SK-N-SH treated with all-trans-retinoic acid at 6 μM for 48 hours (cell line): ENCODE data around the gene BFSP2.

Source experiments
- ATAC-seq: fragments of 200-7000 bp; cut with Tn5 transposase; 3 replicates; pipeline ENCODE4 v1.9.1; 2020; ENCODE audit warnings: mild to moderate bottlenecking, moderate library complexity
- ARNTL ChIP-seq: fragments of 450-650 bp; formaldehyde crosslinking; IDR thresholded peaks from 2 replicates; pipeline ENCODE4 v1.5.0; 2020; ENCODE audit warnings: low read depth, mild to moderate bottlenecking, moderate library complexity, borderline replicate concordance
- BACH2 ChIP-seq: fragments of 250-450 bp; sonication (Bioruptor Pico); IDR thresholded peaks from 2 replicates; pipeline ENCODE4 v1.9.0; 2021; ENCODE audit warnings: mild to moderate bottlenecking, borderline replicate concordance
- CSDC2 ChIP-seq: fragments of 250-450 bp; sonication (Bioruptor Pico); IDR thresholded peaks from 2 replicates; pipeline ENCODE4 v1.5.0; 2020; ENCODE audit warnings: mild to moderate bottlenecking, moderate library complexity
- ESRRG ChIP-seq: fragments of 250-450 bp; sonication (Bioruptor Pico); IDR thresholded peaks from 2 replicates; pipeline ENCODE4 v1.6.1; 2021; ENCODE audit warnings: mild to moderate bottlenecking
- GLIS3 ChIP-seq: fragments of 250-450 bp; sonication (Bioruptor Pico); IDR thresholded peaks from 2 replicates; pipeline ENCODE4 v1.5.0; 2020; ENCODE audit warnings: mild to moderate bottlenecking, moderate library complexity
- ISL1 ChIP-seq: fragments of 250-450 bp; sonication (Bioruptor Pico); IDR thresholded peaks from 2 replicates; pipeline ENCODE4 v2.1.2; 2022; ENCODE audit warnings: mild to moderate bottlenecking, moderate library complexity
- OSR1 ChIP-seq: fragments of 250-450 bp; sonication (Bioruptor Pico); IDR thresholded peaks from 2 replicates; pipeline ENCODE4 v1.8.0; 2022; ENCODE audit warnings: moderate library complexity, mild to moderate bottlenecking, inconsistent platforms
- PPARA ChIP-seq: fragments of 250-450 bp; sonication (Bioruptor Pico); IDR thresholded peaks from 2 replicates; pipeline ENCODE4 v1.5.0; 2020; ENCODE audit warnings: mild to moderate bottlenecking, borderline replicate concordance
- RARB ChIP-seq: fragments of 250-450 bp; sonication (Bioruptor Pico); IDR thresholded peaks from 2 replicates; pipeline ENCODE4 v1.8.0; 2021; ENCODE audit warnings: mild to moderate bottlenecking, moderate library complexity
- SNAI2 ChIP-seq: fragments of 250-450 bp; sonication (Bioruptor Pico); IDR thresholded peaks from 2 replicates; pipeline ENCODE4 v1.5.0; 2020; ENCODE audit warnings: mild to moderate bottlenecking, moderate library complexity
- TCF4 ChIP-seq: fragments of 250-450 bp; sonication (Bioruptor Pico); IDR thresholded peaks from 2 replicates; pipeline ENCODE4 v1.8.0; 2021; ENCODE audit warnings: mild to moderate bottlenecking, moderate library complexity, borderline replicate concordance
- TOX ChIP-seq: fragments of 250-450 bp; sonication (Bioruptor Pico); IDR thresholded peaks from 2 replicates; pipeline ENCODE4 v1.8.0; 2021; ENCODE audit warnings: mild to moderate bottlenecking, moderate library complexity, borderline replicate concordance
- ZC3H10 ChIP-seq: fragments of 250-450 bp; sonication (Bioruptor Pico); IDR thresholded peaks from 2 replicates; pipeline ENCODE4 v1.5.1; 2021; ENCODE audit warnings: mild to moderate bottlenecking, moderate library complexity
- ZFP3 ChIP-seq: fragments of 250-450 bp; sonication (Bioruptor Pico); IDR thresholded peaks from 2 replicates; pipeline ENCODE4 v1.5.0; 2020; ENCODE audit warnings: mild to moderate bottlenecking, moderate library complexity
- ZFP30 ChIP-seq: fragments of 450-650 bp; formaldehyde crosslinking; IDR thresholded peaks from 2 replicates; pipeline ENCODE4 v1.5.0; 2022; ENCODE audit warnings: mild to moderate bottlenecking, moderate library complexity
- ZNF565 ChIP-seq: fragments of 450-650 bp; formaldehyde crosslinking; conservative IDR thresholded peaks from 2 replicates; pipeline ENCODE4 v1.5.0; 2020; ENCODE audit warnings: low read depth, mild to moderate bottlenecking, moderate library complexity
- ZNF70 ChIP-seq: fragments of 450-650 bp; formaldehyde crosslinking; IDR thresholded peaks from 2 replicates; pipeline ENCODE4 v1.5.0; 2020; ENCODE audit warnings: mild to moderate bottlenecking, moderate library complexity
- ZNF8 ChIP-seq: fragments of 450-650 bp; formaldehyde crosslinking; IDR thresholded peaks from 2 replicates; pipeline ENCODE4 v1.5.0; 2020; ENCODE audit warnings: mild to moderate bottlenecking, moderate library complexity
- TF ChIP-seq, protein P1 (sequence below): fragments of 250-450 bp; sonication (Bioruptor Pico); IDR thresholded peaks from 2 replicates; pipeline ENCODE4 v1.5.0; 2020; ENCODE audit warnings: mild to moderate bottlenecking, moderate library complexity
- TF ChIP-seq, protein P2 (sequence below): fragments of 250-450 bp; sonication (Bioruptor Pico); IDR thresholded peaks from 2 replicates; pipeline ENCODE4 v1.5.1; 2020; ENCODE audit warnings: low read depth, mild to moderate bottlenecking, moderate library complexity
- TF ChIP-seq, protein P3 (sequence below): fragments of 250-450 bp; sonication (Bioruptor Pico); IDR thresholded peaks from 2 replicates; pipeline ENCODE4 v1.8.0; 2021; ENCODE audit warnings: low read depth, mild to moderate bottlenecking, moderate library complexity, borderline replicate concordance
- TF ChIP-seq, protein P4 (sequence below): fragments of 250-450 bp; sonication (Bioruptor Pico); IDR thresholded peaks from 2 replicates; pipeline ENCODE4 v1.8.0; 2020; ENCODE audit warnings: mild to moderate bottlenecking, moderate library complexity, borderline replicate concordance

BFSP2 gene

DNA sequence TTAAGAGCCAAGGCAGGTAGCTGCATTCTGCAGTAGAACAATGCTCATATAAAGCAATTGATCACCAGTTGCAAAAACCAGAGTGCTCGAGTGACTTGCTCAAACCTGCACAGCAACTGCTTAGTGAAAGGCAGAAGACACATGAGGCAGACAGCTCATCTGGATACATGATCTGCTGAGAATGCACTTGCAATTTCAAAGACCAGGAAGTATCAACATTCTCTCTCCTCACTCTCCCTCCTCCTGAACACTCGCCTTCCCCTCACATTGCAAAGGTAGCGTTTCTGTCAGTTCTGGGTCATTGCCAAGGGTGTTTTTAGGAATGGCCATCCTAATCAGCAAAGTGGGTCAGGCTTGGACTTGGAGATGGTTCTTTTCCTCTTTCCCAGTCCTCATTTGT, 61.0 kb downstream of the BFSP2 start:
- ATAC-seq: no peak

DNA sequence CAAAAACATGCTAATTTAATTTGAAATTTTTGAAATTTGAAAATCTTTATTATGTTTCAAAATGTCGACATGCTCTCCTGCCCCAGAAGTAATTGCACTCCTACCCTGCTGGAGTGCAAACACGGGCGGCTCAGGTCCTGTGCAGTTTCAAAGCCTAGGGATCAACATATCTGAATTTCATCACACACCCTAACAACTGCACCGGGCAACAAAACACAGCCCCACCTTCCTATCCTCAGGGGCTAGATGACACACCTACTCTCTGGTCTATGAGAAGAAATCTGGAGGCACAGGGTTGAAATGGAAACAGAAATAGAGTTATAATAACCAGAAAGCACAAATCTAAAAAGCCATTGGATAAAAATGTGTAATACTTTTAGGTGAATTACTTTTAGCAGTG, 61.4 kb downstream of the BFSP2 start:
- ATAC-seq: no peak
- TF ChIP-seq ZFP3 (CRISPR knock-in tag) (no peak), ZNF565 (CRISPR knock-in tag) (no peak), CSDC2 (CRISPR knock-in tag) (no peak), OSR1 (CRISPR knock-in tag) (no peak), PPARA (CRISPR knock-in tag) (no peak), ZC3H10 (CRISPR knock-in tag) (no peak), ZNF70 (CRISPR knock-in tag) (no peak), ESRRG (CRISPR knock-in tag) (no peak)
- TF ChIP-seq, protein P1, sequence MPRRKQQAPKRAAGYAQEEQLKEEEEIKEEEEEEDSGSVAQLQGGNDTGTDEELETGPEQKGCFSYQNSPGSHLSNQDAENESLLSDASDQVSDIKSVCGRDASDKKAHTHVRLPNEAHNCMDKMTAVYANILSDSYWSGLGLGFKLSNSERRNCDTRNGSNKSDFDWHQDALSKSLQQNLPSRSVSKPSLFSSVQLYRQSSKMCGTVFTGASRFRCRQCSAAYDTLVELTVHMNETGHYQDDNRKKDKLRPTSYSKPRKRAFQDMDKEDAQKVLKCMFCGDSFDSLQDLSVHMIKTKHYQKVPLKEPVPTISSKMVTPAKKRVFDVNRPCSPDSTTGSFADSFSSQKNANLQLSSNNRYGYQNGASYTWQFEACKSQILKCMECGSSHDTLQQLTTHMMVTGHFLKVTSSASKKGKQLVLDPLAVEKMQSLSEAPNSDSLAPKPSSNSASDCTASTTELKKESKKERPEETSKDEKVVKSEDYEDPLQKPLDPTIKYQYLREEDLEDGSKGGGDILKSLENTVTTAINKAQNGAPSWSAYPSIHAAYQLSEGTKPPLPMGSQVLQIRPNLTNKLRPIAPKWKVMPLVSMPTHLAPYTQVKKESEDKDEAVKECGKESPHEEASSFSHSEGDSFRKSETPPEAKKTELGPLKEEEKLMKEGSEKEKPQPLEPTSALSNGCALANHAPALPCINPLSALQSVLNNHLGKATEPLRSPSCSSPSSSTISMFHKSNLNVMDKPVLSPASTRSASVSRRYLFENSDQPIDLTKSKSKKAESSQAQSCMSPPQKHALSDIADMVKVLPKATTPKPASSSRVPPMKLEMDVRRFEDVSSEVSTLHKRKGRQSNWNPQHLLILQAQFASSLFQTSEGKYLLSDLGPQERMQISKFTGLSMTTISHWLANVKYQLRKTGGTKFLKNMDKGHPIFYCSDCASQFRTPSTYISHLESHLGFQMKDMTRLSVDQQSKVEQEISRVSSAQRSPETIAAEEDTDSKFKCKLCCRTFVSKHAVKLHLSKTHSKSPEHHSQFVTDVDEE (CRISPR knock-in tag): no peak

More for the DNA sequence above, 61.0 kb downstream of the BFSP2 start:
- TF ChIP-seq ZFP30: no peak
- TF ChIP-seq BACH2 (CRISPR knock-in tag): no peak
- no peak for TF ChIP-seq GLIS3 (CRISPR knock-in tag)
- no peak for TF ChIP-seq ZC3H10 (CRISPR knock-in tag)
- TF ChIP-seq PPARA (CRISPR knock-in tag): no peak
- no peak for TF ChIP-seq SNAI2
- TF ChIP-seq ARNTL (CRISPR knock-in tag): no peak
- TF ChIP-seq ESRRG (CRISPR knock-in tag): no peak
- no peak for TF ChIP-seq ZNF70 (CRISPR knock-in tag)
- no peak for TF ChIP-seq TCF4
- no peak for TF ChIP-seq ZNF565 (CRISPR knock-in tag)
- TF ChIP-seq, protein P2, sequence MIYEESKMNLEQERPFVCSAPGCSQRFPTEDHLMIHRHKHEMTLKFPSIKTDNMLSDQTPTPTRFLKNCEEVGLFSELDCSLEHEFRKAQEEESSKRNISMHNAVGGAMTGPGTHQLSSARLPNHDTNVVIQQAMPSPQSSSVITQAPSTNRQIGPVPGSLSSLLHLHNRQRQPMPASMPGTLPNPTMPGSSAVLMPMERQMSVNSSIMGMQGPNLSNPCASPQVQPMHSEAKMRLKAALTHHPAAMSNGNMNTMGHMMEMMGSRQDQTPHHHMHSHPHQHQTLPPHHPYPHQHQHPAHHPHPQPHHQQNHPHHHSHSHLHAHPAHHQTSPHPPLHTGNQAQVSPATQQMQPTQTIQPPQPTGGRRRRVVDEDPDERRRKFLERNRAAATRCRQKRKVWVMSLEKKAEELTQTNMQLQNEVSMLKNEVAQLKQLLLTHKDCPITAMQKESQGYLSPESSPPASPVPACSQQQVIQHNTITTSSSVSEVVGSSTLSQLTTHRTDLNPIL (CRISPR knock-in tag): no peak
- no peak for TF ChIP-seq ISL1 (CRISPR knock-in tag)
- no peak for TF ChIP-seq CSDC2 (CRISPR knock-in tag)
- TF ChIP-seq, protein P3, sequence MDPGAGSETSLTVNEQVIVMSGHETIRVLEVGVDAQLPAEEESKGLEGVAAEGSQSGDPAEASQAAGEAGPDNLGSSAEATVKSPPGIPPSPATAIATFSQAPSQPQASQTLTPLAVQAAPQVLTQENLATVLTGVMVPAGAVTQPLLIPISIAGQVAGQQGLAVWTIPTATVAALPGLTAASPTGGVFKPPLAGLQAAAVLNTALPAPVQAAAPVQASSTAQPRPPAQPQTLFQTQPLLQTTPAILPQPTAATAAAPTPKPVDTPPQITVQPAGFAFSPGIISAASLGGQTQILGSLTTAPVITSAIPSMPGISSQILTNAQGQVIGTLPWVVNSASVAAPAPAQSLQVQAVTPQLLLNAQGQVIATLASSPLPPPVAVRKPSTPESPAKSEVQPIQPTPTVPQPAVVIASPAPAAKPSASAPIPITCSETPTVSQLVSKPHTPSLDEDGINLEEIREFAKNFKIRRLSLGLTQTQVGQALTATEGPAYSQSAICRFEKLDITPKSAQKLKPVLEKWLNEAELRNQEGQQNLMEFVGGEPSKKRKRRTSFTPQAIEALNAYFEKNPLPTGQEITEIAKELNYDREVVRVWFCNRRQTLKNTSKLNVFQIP (CRISPR knock-in tag): no peak
- no peak for TF ChIP-seq TOX (CRISPR knock-in tag)
- TF ChIP-seq OSR1 (CRISPR knock-in tag): no peak
- no peak for TF ChIP-seq ZNF8 (CRISPR knock-in tag)
- TF ChIP-seq ZFP3 (CRISPR knock-in tag): no peak
- TF ChIP-seq, protein P4, sequence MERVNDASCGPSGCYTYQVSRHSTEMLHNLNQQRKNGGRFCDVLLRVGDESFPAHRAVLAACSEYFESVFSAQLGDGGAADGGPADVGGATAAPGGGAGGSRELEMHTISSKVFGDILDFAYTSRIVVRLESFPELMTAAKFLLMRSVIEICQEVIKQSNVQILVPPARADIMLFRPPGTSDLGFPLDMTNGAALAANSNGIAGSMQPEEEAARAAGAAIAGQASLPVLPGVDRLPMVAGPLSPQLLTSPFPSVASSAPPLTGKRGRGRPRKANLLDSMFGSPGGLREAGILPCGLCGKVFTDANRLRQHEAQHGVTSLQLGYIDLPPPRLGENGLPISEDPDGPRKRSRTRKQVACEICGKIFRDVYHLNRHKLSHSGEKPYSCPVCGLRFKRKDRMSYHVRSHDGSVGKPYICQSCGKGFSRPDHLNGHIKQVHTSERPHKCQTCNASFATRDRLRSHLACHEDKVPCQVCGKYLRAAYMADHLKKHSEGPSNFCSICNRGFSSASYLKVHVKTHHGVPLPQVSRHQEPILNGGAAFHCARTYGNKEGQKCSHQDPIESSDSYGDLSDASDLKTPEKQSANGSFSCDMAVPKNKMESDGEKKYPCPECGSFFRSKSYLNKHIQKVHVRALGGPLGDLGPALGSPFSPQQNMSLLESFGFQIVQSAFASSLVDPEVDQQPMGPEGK (CRISPR knock-in tag): no peak

DNA sequence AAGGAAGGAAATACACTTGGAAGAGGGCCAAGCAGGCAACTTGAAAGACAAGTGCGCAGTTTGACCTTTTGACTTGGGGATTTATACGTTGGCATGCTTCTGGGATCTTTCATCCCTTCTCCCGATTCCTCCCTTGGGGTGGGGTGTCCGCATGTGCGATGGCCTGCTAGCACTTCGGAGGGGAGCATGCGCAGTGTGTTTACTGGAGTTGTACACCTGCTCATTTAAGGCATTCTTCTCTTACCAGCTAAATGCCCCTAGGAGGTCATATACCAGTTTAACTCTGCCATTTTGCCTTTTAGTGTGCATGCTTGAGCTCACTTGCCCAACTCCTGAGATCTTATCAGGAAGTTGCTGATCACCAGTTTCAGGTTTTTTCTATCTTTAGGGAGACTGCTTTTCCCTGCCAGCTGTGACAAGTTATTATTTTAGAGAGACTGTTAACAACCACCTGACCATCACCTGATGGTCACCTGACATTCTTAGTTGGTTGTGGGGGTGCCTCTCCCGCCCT, 63.5 kb downstream of the BFSP2 start:
- no peak for ATAC-seq
- TF ChIP-seq PPARA (CRISPR knock-in tag) (no peak), TOX (CRISPR knock-in tag) (no peak), ZNF70 (CRISPR knock-in tag) (no peak), OSR1 (CRISPR knock-in tag) (no peak), RARB (no peak), ZFP30 (no peak), TCF4 (no peak), SNAI2 (no peak), GLIS3 (CRISPR knock-in tag) (no peak), ZNF565 (CRISPR knock-in tag) (no peak), BACH2 (CRISPR knock-in tag) (no peak), ESRRG (CRISPR knock-in tag) (no peak), CSDC2 (CRISPR knock-in tag) (no peak)
- TF ChIP-seq, protein P4 (CRISPR knock-in tag): no peak
- TF ChIP-seq, protein P1 (CRISPR knock-in tag): no peak
- TF ChIP-seq, protein P2 (CRISPR knock-in tag): no peak
